SU-DHL-6 (cell line): ENCODE data around the gene HTT.
A peak's percentile ranks its signal among the peaks of the same experiment; 100 is the strongest.

Experiments
- H2AFZ ChIP-seq: fragments of 200-600 bp; sonication (generic); 2 replicates; pipeline ENCODE4 v1.6.1; 2014; ENCODE audit warnings: low read depth, mild to moderate bottlenecking, moderate library complexity, mixed read lengths, antibody characterized with exemption, low read length; ENCODE audit not compliant: severe bottlenecking
- H3F3A ChIP-seq: fragments of 200-600 bp; shearing (Covaris generic); 2 replicates; pipeline ENCODE4 v1.6.0; 2016; ENCODE audit warnings: antibody characterized with exemption, mild to moderate bottlenecking; ENCODE audit not compliant: insufficient read depth
- H3K27ac ChIP-seq: fragments of 200-600 bp; sonication (generic); 2 replicates; pipeline ENCODE4 v1.5.1; 2016; ENCODE audit warnings: low read depth, mild to moderate bottlenecking, low read length, moderate library complexity, mixed read lengths
- H3K27me3 ChIP-seq: fragments of 200-600 bp; sonication (generic), shearing (Covaris generic); 2 replicates; pipeline ENCODE4 v1.6.0; 2014; ENCODE audit warnings: mild to moderate bottlenecking, low read length
- H3K36me3 ChIP-seq: fragments of 200-600 bp; sonication (generic); 2 replicates; pipeline ENCODE4 v1.6.1; 2014; ENCODE audit warnings: mild to moderate bottlenecking, low read length, mixed read lengths
- H3K4me2 ChIP-seq: fragments of 300-600, 200-600 bp; shearing (Covaris generic), sonication (generic); 2 replicates; pipeline ENCODE4 v1.6.0; 2014; ENCODE audit warnings: low read length, low read depth, mild to moderate bottlenecking; ENCODE audit not compliant: poor library complexity, severe bottlenecking
- H3K4me3 ChIP-seq: fragments of 200-600 bp; sonication (generic); 2 replicates; pipeline ENCODE4 v1.5.1; 2014; ENCODE audit warnings: antibody characterized with exemption, low read length, mild to moderate bottlenecking, mixed read lengths; ENCODE audit not compliant: insufficient read depth, poor library complexity, severe bottlenecking
- H3K79me2 ChIP-seq: fragments of 200-600 bp; sonication (generic); 2 replicates; pipeline ENCODE4 v1.6.1; 2014; ENCODE audit warnings: mild to moderate bottlenecking, low read length, moderate library complexity; ENCODE audit not compliant: insufficient read depth
- H3K9ac ChIP-seq: fragments of 200-600 bp; sonication (generic); 2 replicates; pipeline ENCODE4 v1.7.0; 2014; ENCODE audit warnings: mild to moderate bottlenecking, low read length
- H3K9me2 ChIP-seq: fragments of 200-600 bp; sonication (generic); replicated peaks from 2 replicates; pipeline ENCODE4 v1.6.1; 2014; ENCODE audit warnings: low read length; ENCODE audit not compliant: insufficient read depth
- H3K9me3 ChIP-seq: fragments of 200-600 bp; sonication (generic); 2 replicates; pipeline ENCODE4 v1.6.1; 2014; ENCODE audit warnings: low read length, mixed read lengths; ENCODE audit not compliant: insufficient read depth
- H4K20me1 ChIP-seq: fragments of 200-600 bp; sonication (generic); 2 replicates; pipeline ENCODE4 v1.6.1; 2014; ENCODE audit warnings: low read depth, mild to moderate bottlenecking, antibody characterized with exemption, low read length, moderate library complexity, mixed read lengths
- CTCF ChIP-seq: fragments of 200-600 bp; sonication (generic); IDR thresholded peaks from one replicate; pipeline ENCODE4 v1.5.1; 2017; ENCODE audit warnings: antibody characterized with exemption, mild to moderate bottlenecking, low read length, moderate library complexity; ENCODE audit not compliant: insufficient read depth, poor library complexity, severe bottlenecking
- EZH2phosphoT487 ChIP-seq: fragments of 200-600 bp; sonication (generic), shearing (Covaris generic); conservative IDR thresholded peaks from 2 replicates; pipeline ENCODE4 v1.6.1; 2018; ENCODE audit warnings: mild to moderate bottlenecking, antibody characterized with exemption, low read length, moderate library complexity, mixed read lengths

HTT gene

DNA sequence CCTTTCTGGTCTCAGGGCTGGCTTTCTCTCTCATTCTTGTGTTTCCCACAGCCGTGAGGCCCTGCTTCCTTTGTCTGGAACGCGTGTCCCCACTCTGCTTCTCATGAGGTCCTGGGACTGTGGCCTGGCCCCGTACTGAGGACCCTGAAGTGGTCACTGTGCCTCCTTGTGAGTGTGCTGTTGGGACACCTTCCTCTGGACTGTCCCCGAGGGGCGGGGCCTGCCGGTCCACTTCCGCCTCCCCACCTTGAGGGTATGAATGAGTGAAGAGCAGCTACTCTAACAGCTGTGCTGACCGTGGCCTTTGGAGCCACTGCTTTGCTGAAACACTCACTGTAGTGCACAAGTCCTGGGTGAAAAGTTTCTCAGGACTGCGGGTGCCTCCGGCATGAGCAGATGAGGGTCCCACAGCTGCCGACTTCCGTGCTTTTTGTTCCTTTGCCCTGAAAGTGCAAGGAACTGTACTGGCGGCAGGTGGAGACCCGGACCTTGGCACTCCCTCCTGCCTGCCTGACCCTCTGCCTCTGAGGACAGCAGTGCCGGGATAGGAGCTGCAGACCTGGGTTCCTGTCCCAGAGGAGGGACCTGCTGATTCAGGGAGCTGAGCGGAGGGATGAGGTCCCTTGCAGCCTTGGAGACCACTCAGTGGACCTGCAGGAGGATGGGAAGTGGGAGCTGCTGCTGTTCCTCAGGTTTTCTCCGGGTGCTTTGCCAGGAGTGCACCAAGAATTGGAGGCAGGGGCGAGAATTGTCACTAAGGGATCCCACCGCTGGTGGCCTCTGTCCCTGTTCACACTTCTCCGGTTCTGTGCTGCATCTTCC, 38.1 kb upstream of the HTT start:
- Histone ChIP-seq H3K79me2 (no peaks in the 10 kb centered on the region), H3K9me2 (no peaks in the 10 kb centered on the region), H3K27ac (no peak overlapping the region), H3K9ac (no peak overlapping the region), H2AFZ (no peak overlapping the region), H3K9me3 (no peaks in the 10 kb centered on the region), H4K20me1 (no peaks in the 10 kb centered on the region), H3F3A (no peaks in the 10 kb centered on the region), H3K4me3 (no peak overlapping the region), H3K4me2 (no peak overlapping the region), H3K36me3 (no peaks in the 10 kb centered on the region), H3K27me3 (no peaks in the 10 kb centered on the region)
- TF ChIP-seq CTCF, result no peak
- TF ChIP-seq EZH2phosphoT487, result no peak

DNA sequence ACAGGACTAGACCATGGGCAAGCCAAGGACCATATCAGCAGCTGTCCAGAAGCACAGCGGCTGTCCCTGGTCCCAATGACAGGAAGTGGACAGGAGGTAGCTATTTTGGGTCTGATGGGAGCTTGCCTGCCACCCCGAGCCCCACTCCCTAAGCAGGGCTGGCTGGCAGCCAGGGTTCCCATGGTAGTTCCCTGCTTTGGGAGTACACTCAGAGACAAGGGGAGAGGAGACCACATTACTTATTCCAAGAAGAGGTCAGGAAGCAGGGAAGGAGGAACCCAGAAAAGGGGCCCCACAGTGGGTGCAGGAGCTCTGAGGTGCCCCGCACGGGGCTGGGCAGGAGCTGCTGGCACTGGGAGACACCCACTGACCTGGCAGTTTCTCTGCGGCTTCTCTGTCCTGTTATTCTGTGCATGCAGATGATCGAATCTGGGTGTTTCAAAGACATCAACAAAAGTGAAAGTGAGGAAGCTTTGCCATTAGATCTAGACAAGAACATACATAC, 36.5 kb upstream of the HTT start:
- Histone ChIP-seq H3K9me2 (no peaks in the 10 kb centered on the region), H3K4me2 (no peak overlapping the region), H3K9me3 (no peaks in the 10 kb centered on the region), H3K36me3 (no peaks in the 10 kb centered on the region), H3F3A (no peaks in the 10 kb centered on the region), H3K27me3 (no peaks in the 10 kb centered on the region), H2AFZ (no peak overlapping the region), H3K9ac (no peak overlapping the region), H3K79me2 (no peaks in the 10 kb centered on the region), H4K20me1 (no peaks in the 10 kb centered on the region), H3K4me3 (no peak overlapping the region), H3K27ac (no peak overlapping the region)
- TF ChIP-seq EZH2phosphoT487 (no peak), CTCF (no peak)

- Histone ChIP-seq H3K4me2 (peak overlapping the region; percentile 58), H3K27ac (peak overlapping the region; percentile 58; the same call in 1 of the 2 replicates), H3K9me2 (no peaks in the 10 kb centered on the region), H3K79me2 (no peaks in the 10 kb centered on the region), H3K9me3 (no peaks in the 10 kb centered on the region), H3F3A (peaks cover 9% of the 10 kb centered on the region; the same call in 1 of the 2 replicates), H3K27me3 (no peaks in the 10 kb centered on the region), H3K36me3 (no peaks in the 10 kb centered on the region), H2AFZ (no peak overlapping the region), H3K9ac (no peak overlapping the region), H3K4me3 (no peak overlapping the region), H4K20me1 (no peaks in the 10 kb centered on the region)
- no peak for TF ChIP-seq EZH2phosphoT487
Measured at GRCh38 chr4:3039706-3040366, 34.6 kb upstream of the HTT start.
